Esophagus (tissue), 2 donors: ENCODE results near the gene EGFL7. TPM values are rescaled to one million over a fixed set of nuclear protein-coding genes. Genes with fewer than 3 reads are reported as not detected.

ENCODE experiments used
- H3K27ac ChIP-seq, 2 donors: one replicate each; pipeline ENCODE4 v1.5.1; 2013; ENCODE audit warnings: low read depth in 2 of 2, mild to moderate bottlenecking in 2 of 2, inconsistent platforms in 1 of 2, low read length in 1 of 2, moderate library complexity in 1 of 2
- H3K27me3 ChIP-seq, 2 donors: one replicate each; pipeline ENCODE4 v1.6.1; 2013; ENCODE audit warnings: low read length in 2 of 2, control low read depth in 1 of 2, mild to moderate bottlenecking in 1 of 2; ENCODE audit not compliant: insufficient read depth in 2 of 2, control insufficient read depth in 1 of 2
- H3K36me3 ChIP-seq, 2 donors: one replicate each; pipeline ENCODE4 v1.6.1; 2013; ENCODE audit warnings: low read length in 1 of 2; ENCODE audit not compliant: control insufficient read depth in 2 of 2, insufficient read depth in 2 of 2
- H3K4me1 ChIP-seq, 2 donors: one replicate each; pipeline ENCODE4 v1.6.1; 2013; ENCODE audit warnings: low read length in 1 of 2; ENCODE audit not compliant: control insufficient read depth in 2 of 2, insufficient read depth in 2 of 2
- H3K4me3 ChIP-seq, 2 donors: one replicate each; pipeline ENCODE4 v1.5.1; 2013; ENCODE audit warnings: low read length in 2 of 2, mild to moderate bottlenecking in 2 of 2, low read depth in 1 of 2, moderate library complexity in 1 of 2
- H3K9me3 ChIP-seq, 2 donors: one replicate each; pipeline ENCODE4 v1.6.1; 2013; ENCODE audit warnings: mild to moderate bottlenecking in 2 of 2, low read depth in 1 of 2, low read length in 1 of 2, moderate library complexity in 1 of 2; ENCODE audit not compliant: control insufficient read depth in 2 of 2, insufficient read depth in 1 of 2
- WGBS, 2 donors: extraction: QIAGEN DNeasy Blood & Tissue Kit; methylation state at CpG; one replicate each; pipeline ENCODE4 v1.1.7; 2013; 5-methylcytosine and 5-hydroxymethylcytosine counted together
- polyA plus RNA-seq, 2 donors: library from polyadenylated mRNA; stranded (reverse); fragments of 200-250 nt; gene quantifications; one replicate each; pipeline ENCODE4 v1.2.3, GENCODE V29; 2013
- donor health status: healthy with polysubstance abuse.
- donor health status: Bipolar disorder and iron deficiency.

EGFL7 gene
- polyA plus RNA-seq, 2 donors: 34.5 to 43.2 TPM

- 47 to 53% methylated on average over 43 of the region's 43 CpGs for WGBS, 2 donors
- Histone ChIP-seq H3K4me1 (no peaks in the 10 kb centered on the region), H3K27ac (no peak overlapping the region), H3K9me3 (no peaks in the 10 kb centered on the region), H3K27me3 (peaks cover 0 to 6% of the 10 kb centered on the region in 2 donors), H3K4me3 (no peak overlapping the region), H3K36me3 (no peaks in the 10 kb centered on the region)
These were observed 9.2 kb upstream of the EGFL7 start for GRCh38 chr9:136653323-136654079.

- Histone ChIP-seq H3K9me3 (no peaks in the 10 kb centered on the region), H3K36me3 (no peaks in the 10 kb centered on the region), H3K4me3 (no peak overlapping the region), H3K4me1 (no peaks in the 10 kb centered on the region), H3K27me3 (peaks cover 0 to 11% of the 10 kb centered on the region in 2 donors), H3K27ac (peak overlapping the region; percentile 28 to 43)
- 76 to 78% methylated on average over 15 of the region's 15 CpGs for WGBS, 2 donors
These were observed 7.7 kb upstream of the EGFL7 start for GRCh38 chr9:136654820-136655535.

GRCh38 chr9:136655536-136656182 lies 7.1 kb upstream of the EGFL7 start:
- H3K27me3 ChIP-seq: peaks cover 0 to 11% of the 10 kb centered on the region in 2 donors
- no peaks in the 10 kb centered on the region for H3K9me3 ChIP-seq
- no peaks in the 10 kb centered on the region for H3K36me3 ChIP-seq
- 49% methylated on average over 18 of the region's 18 CpGs for WGBS, 2 donors
- H3K4me3 ChIP-seq: no peak overlapping the region
- H3K27ac ChIP-seq: peak overlapping the region; percentile 11 to 43
- H3K4me1 ChIP-seq: no peaks in the 10 kb centered on the region

GRCh38 chr9:136656183-136656738 lies 6.5 kb upstream of the EGFL7 start:
- peak overlapping the region; percentile 56 to 65 for H3K27ac ChIP-seq

GRCh38 chr9:136656795-136657611 lies 5.7 kb upstream of the EGFL7 start:
- H3K4me3 ChIP-seq: no peak overlapping the region
- no peaks in the 10 kb centered on the region for H3K9me3 ChIP-seq
- peaks cover 0 to 11% of the 10 kb centered on the region in 2 donors for H3K27me3 ChIP-seq
- peak overlapping the region; percentile 35 to 65 for H3K27ac ChIP-seq
- no peaks in the 10 kb centered on the region for H3K36me3 ChIP-seq
- no peaks in the 10 kb centered on the region for H3K4me1 ChIP-seq
- 54 to 57% methylated on average over 37 of the region's 37 CpGs for whole genome bisulfite sequencing, 2 donors

More at GRCh38 chr9:136656183-136656738, 6.5 kb upstream of the EGFL7 start:
- Histone ChIP-seq H3K4me3 (no peak overlapping the region), H3K9me3 (no peaks in the 10 kb centered on the region), H3K4me1 (no peaks in the 10 kb centered on the region), H3K27me3 (peaks cover 0 to 11% of the 10 kb centered on the region in 2 donors), H3K36me3 (no peaks in the 10 kb centered on the region)
- WGBS, 2 donors: 46 to 51% methylated on average over 11 of the region's 11 CpGs

GRCh38 chr9:136657974-136658848 lies 4.5 kb upstream of the EGFL7 start:
- 51 to 60% methylated on average over 31 of the region's 31 CpGs for WGBS, 2 donors
- H3K4me1 ChIP-seq: no peaks in the 10 kb centered on the region
- peak overlapping the region; percentile 20 to 56 for H3K27ac ChIP-seq
- peaks cover 0 to 11% of the 10 kb centered on the region in 2 donors for H3K27me3 ChIP-seq
- H3K9me3 ChIP-seq: no peaks in the 10 kb centered on the region
- H3K36me3 ChIP-seq: no peaks in the 10 kb centered on the region
- no peak overlapping the region for H3K4me3 ChIP-seq

- WGBS, 2 donors: 41 to 53% methylated on average over 32 to 37 of the region's 37 CpGs
- peaks cover 0 to 11% of the 10 kb centered on the region in 2 donors for H3K27me3 ChIP-seq
- H3K9me3 ChIP-seq: no peaks in the 10 kb centered on the region
- no peaks in the 10 kb centered on the region for H3K36me3 ChIP-seq
- H3K4me1 ChIP-seq: no peaks in the 10 kb centered on the region
- peak overlapping the region; percentile 20 to 56 for H3K27ac ChIP-seq
- H3K4me3 ChIP-seq: peak overlapping the region in 1 of 2 donors; percentile 11
These were observed 3.7 kb upstream of the EGFL7 start for GRCh38 chr9:136658849-136659535.
